ENCODE measurements around the gene TMED4. TPM values are rescaled to one million over a fixed set of nuclear protein-coding genes. Genes with fewer than 3 reads are reported as not detected.

TMED4 gene
- total and polyA plus RNA-seq, 10 of the 15 experiments (the other 5 are each of a cell fraction or from before 2014, with no cell fraction given): 20.8 to 71.3 (median 51.0) TPM

- FAIRE-seq (no peak), DNase-seq (ENCODE audit: low read depth, low spot score) (no peak), ATAC-seq (no peak)
- intact Hi-C loops (cut with micrococcal nuclease; ENCODE audit: unreplicated experiment): loop anchor here (5.0 kb wide), 1 partner anchor 188 kb away; the partner anchor contains the start of gene PPIA
- 88% methylated on average over 12 of the region's 14 CpGs for WGBS (ENCODE audit: insufficient coverage, insufficient replicate concordance, low lambda C conversion rate, missing lambda C conversion rate)
- CTCF ChIA-PET: no interaction called here
- Histone ChIP-seq H3K4me2 (ENCODE audit: control insufficient read depth, insufficient read depth) (peak overlapping the region; percentile 79), H3K36me3 (ENCODE audit: control insufficient read depth in 2 of 2, insufficient read depth in 2 of 2, low read length in 1 of 2) (no peaks in the 10 kb centered on the region), H3K27me3 (replicated peaks in 1 of 2; ENCODE audit: control insufficient read depth in 2 of 2, insufficient read depth in 2 of 2, low read length in 1 of 2) (no peaks in the 10 kb centered on the region), H3K4me3 (0 out of 2 replicates have a peak overlapping the region, but pooled peaks have one; percentile 5), H3K9me3 (replicated peaks; ENCODE audit: control insufficient read depth, insufficient read depth, low read length) (no peaks in the 10 kb centered on the region), H3K79me2 (ENCODE audit: control insufficient read depth, insufficient read depth, low read length) (peaks cover 62% of the 10 kb centered on the region), H3K27ac (ENCODE audit: control insufficient read depth, insufficient read depth) (no peak overlapping the region), H4K20me1 (ENCODE audit: control insufficient read depth, insufficient read depth) (no peaks in the 10 kb centered on the region), H3K9ac (ENCODE audit: control insufficient read depth, insufficient read depth, low read length) (no peak overlapping the region), H3K4me1 (ENCODE audit: control insufficient read depth, insufficient read depth, low read length) (peaks cover 6% of the 10 kb centered on the region), H2AFZ (ENCODE audit: control insufficient read depth, low read depth, low read length) (no peak overlapping the region)
- SMC1A ChIA-PET (ENCODE audit: uncharacterized antibody, unreplicated experiment): interaction anchor here (8.8 kb wide), 1 partner anchor 26 kb away, joined by 103 read pairs; no protein-coding TSS in a partner anchor
- no peak for TF ChIP-seq ZNF384 (IDR thresholded peaks at IDR 0.05; ENCODE audit: borderline replicate concordance, low read depth, low read length)
- no peak for TF ChIP-seq CHD4 (IDR thresholded peaks at IDR 0.05)
- no peak for TF ChIP-seq ZBTB11 (CRISPR knock-in tag; IDR thresholded peaks at IDR 0.05)
- TF ChIP-seq RUNX3 (IDR thresholded peaks at IDR 0.05; ENCODE audit: low read length): peak; percentile 43; the same call in 1 of the 2 replicates
- no peak for TF ChIP-seq TARDBP (IDR thresholded peaks at IDR 0.05; ENCODE audit: borderline replicate concordance)
- TF ChIP-seq ZNF622 (IDR thresholded peaks at IDR 0.05): no peak
- TF ChIP-seq IRF3 (IDR thresholded peaks at IDR 0.05): no peak
- peak; percentile 28; the same call in 1 of the 2 replicates for TF ChIP-seq PKNOX1 (IDR thresholded peaks at IDR 0.05)
- no peak for TF ChIP-seq PAX5 (IDR thresholded peaks at IDR 0.05; ENCODE audit: borderline replicate concordance, low read depth, low read length)
- TF ChIP-seq TAF1 (IDR thresholded peaks at IDR 0.05; ENCODE audit: borderline replicate concordance, low read depth, low read length): no peak
- TF ChIP-seq STAT1 (conservative IDR thresholded peaks at IDR 0.05): no peak
- BruUV-seq (replicated peaks): TSS peak; percentile 45
- POLR2A ChIA-PET: interaction anchor here (0.7 to 7.8 kb wide), 8 partner anchors 12 to 477 kb away, joined by 3 to 95 read pairs (median 5); partner anchors contain the start of gene ZMIZ2
- RAD21 ChIA-PET (ENCODE audit: unreplicated experiment): interaction anchor here (0.6 to 1.4 kb wide), 4 partner anchors 15 to 161 kb away, joined by 3 to 5 read pairs (median 3); no protein-coding TSS in a partner anchor
- in situ Hi-C loops (cut with MboI): no loop called here
These were observed 27.1 kb upstream of the TMED4 start for GRCh38 chr7:44608916-44609648.
